ENCODE data around the gene NES.
A peak's percentile ranks its signal among the peaks of the same experiment; 100 is the strongest.

NES gene

GRCh38 chr1:156682166-156682890 is 5.1 kb upstream of the NES start:
- Histone ChIP-seq H3K9me3 (ENCODE audit: control insufficient read depth, insufficient read depth, low read depth, low read length) (no peaks in the 10 kb centered on the region), H3K36me3 (ENCODE audit: control insufficient read depth in 2 of 2, insufficient read depth in 1 of 2, low read length in 2 of 2) (no peaks in the 10 kb centered on the region), H3K4me3 (ENCODE audit: low read depth, low read length) (no peak overlapping the region), H3K4me1 (ENCODE audit: control insufficient read depth, insufficient read depth, low read length) (no peaks in the 10 kb centered on the region), H3K27ac (ENCODE audit: extremely low read depth, low read depth, low read length) (no peak overlapping the region)
- POLR2A ChIA-PET: interaction anchor here (0.5 to 1.3 kb wide), 3 partner anchors 43 to 353 kb away, joined by 3 to 4 read pairs (median 3); partner anchors contain the start of genes ISG20L2 and METTL25B
- peak; percentile 67 for TF ChIP-seq PRDM10 (tag by site-specific recombination; IDR thresholded peaks at IDR 0.05)
- TF ChIP-seq CTCF (tag by site-specific recombination; IDR thresholded peaks at IDR 0.05): peak; percentile 50; the same call in 1 of the 2 replicates
- no peak for TF ChIP-seq ZBTB21 (tag by site-specific recombination; IDR thresholded peaks at IDR 0.05)
- TF ChIP-seq KLF9 (tag by site-specific recombination; IDR thresholded peaks at IDR 0.05; ENCODE audit: low read depth): no peak
- TF ChIP-seq ZNF211 (tag by site-specific recombination; IDR thresholded peaks at IDR 0.05; ENCODE audit: low read depth): no peak
- no peak for TF ChIP-seq PRDM6 (tag by site-specific recombination; IDR thresholded peaks at IDR 0.05)
- CTCF ChIA-PET: interaction anchor here (0.7 to 21.1 kb wide), 11 partner anchors 8 to 246 kb away, joined by 3 to 579 read pairs (median 10); partner anchors contain the start of genes CRABP2, HAPLN2, ISG20L2 and METTL25B

GRCh38 chr1:156681196-156681960 is 4.2 kb upstream of the NES start:
- POLR2A ChIA-PET: interaction anchor here (0.7 kb wide), 1 partner anchor 141 kb away, joined by 3 read pairs; no protein-coding TSS in a partner anchor
- Histone ChIP-seq H3K36me3 (ENCODE audit: control insufficient read depth in 2 of 2, insufficient read depth in 1 of 2, low read length in 2 of 2) (no peaks in the 10 kb centered on the region), H3K27ac (ENCODE audit: extremely low read depth, low read depth, low read length) (no peak overlapping the region), H3K4me3 (ENCODE audit: low read depth, low read length) (no peak overlapping the region), H3K4me1 (ENCODE audit: control insufficient read depth, insufficient read depth, low read length) (no peaks in the 10 kb centered on the region), H3K9me3 (ENCODE audit: control insufficient read depth, insufficient read depth, low read depth, low read length) (no peaks in the 10 kb centered on the region)
- CTCF ChIA-PET: interaction anchor here (0.6 to 21.1 kb wide), 10 partner anchors 9 to 204 kb away, joined by 3 to 579 read pairs (median 86); partner anchors contain the start of genes CRABP2, HAPLN2, ISG20L2 and METTL25B
- TF ChIP-seq ZNF433 (tag by site-specific recombination; IDR thresholded peaks at IDR 0.05; ENCODE audit: low read depth) (no peak), PRDM10 (tag by site-specific recombination; IDR thresholded peaks at IDR 0.05) (no peak), SP7 (tag by site-specific recombination; IDR thresholded peaks at IDR 0.05) (no peak), ZNF391 (tag by site-specific recombination; IDR thresholded peaks at IDR 0.05; ENCODE audit: borderline replicate concordance, low read depth) (no peak), ZNF830 (tag by site-specific recombination; IDR thresholded peaks at IDR 0.05; ENCODE audit: low read depth) (no peak), GLI2 (tag by site-specific recombination; IDR thresholded peaks at IDR 0.05; ENCODE audit: borderline replicate concordance, low read depth) (no peak), ZBTB8A (tag by site-specific recombination; IDR thresholded peaks at IDR 0.05) (no peak), ZNF24 (tag by site-specific recombination; IDR thresholded peaks at IDR 0.05) (no peak)

Measured in HEK293 (cell line).